Measurements from ENCODE around the gene DUSP28.

DUSP28 gene

DNA sequence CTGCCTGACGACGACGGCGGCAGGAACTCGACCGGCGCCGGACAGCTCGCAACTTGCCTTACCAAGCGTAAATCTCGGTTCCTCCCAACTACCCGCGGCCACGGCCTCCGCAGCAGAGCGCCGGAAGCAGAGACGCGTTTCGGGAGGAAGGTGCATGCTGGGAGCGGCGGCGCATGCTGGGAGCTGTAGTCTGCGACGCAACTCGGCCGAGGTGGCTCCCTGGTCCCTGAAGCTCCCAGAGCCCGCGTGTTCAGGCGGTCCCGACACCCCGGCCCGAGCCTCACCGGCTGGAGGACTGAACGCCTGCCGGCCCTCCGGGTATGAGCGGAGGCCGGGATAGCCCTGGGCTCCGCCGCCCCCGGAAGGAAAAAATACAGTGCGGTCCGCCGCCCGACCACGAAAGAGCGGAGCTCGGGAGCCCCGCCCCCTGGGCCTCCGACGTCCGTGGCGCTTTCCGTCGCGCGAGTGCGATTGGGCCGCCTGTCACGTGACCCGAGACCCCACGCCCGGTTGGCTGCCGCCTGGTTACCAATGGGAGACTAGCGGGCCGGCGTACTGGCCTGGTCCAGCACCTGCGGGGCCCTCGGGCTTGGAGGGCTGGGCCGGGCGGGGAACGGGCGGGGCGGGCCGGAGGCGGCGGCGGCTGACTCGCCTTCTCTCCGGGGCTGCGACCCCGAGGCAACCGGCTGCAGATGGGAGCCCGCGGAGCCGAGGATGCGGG, 26.2 kb downstream of the DUSP28 start, which contains the start of gene CAPN10 (continued):
- TF ChIP-seq, protein P1, sequence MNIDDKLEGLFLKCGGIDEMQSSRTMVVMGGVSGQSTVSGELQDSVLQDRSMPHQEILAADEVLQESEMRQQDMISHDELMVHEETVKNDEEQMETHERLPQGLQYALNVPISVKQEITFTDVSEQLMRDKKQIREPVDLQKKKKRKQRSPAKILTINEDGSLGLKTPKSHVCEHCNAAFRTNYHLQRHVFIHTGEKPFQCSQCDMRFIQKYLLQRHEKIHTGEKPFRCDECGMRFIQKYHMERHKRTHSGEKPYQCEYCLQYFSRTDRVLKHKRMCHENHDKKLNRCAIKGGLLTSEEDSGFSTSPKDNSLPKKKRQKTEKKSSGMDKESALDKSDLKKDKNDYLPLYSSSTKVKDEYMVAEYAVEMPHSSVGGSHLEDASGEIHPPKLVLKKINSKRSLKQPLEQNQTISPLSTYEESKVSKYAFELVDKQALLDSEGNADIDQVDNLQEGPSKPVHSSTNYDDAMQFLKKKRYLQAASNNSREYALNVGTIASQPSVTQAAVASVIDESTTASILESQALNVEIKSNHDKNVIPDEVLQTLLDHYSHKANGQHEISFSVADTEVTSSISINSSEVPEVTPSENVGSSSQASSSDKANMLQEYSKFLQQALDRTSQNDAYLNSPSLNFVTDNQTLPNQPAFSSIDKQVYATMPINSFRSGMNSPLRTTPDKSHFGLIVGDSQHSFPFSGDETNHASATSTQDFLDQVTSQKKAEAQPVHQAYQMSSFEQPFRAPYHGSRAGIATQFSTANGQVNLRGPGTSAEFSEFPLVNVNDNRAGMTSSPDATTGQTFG (tag by site-specific recombination; IDR thresholded peaks at IDR 0.05; ENCODE audit: borderline replicate concordance), result no peak
- TF ChIP-seq ZNF792 (tag by site-specific recombination; IDR thresholded peaks at IDR 0.05) (no peak), ZNF302 (tag by site-specific recombination; IDR thresholded peaks at IDR 0.05; ENCODE audit: low read depth) (no peak), HOXC10 (CRISPR knock-in tag; IDR thresholded peaks at IDR 0.05) (no peak), ZNF221 (tag by site-specific recombination; IDR thresholded peaks at IDR 0.05; ENCODE audit: borderline replicate concordance) (no peak), ZNF433 (tag by site-specific recombination; IDR thresholded peaks at IDR 0.05; ENCODE audit: low read depth) (no peak), ZNF146 (tag by site-specific recombination; IDR thresholded peaks at IDR 0.05) (no peak), ZBTB21 (tag by site-specific recombination; IDR thresholded peaks at IDR 0.05) (0 out of 2 replicates have a peak, but pooled peaks have one; percentile 18), ZNF610 (tag by site-specific recombination; IDR thresholded peaks at IDR 0.05; ENCODE audit: borderline replicate concordance) (0 out of 2 replicates have a peak, but pooled peaks have one; percentile 20), ZIC2 (tag by site-specific recombination; IDR thresholded peaks at IDR 0.05) (no peak), ZBTB20 (tag by site-specific recombination; IDR thresholded peaks at IDR 0.05) (peak; percentile 53; the same call in 1 of the 2 replicates), YY2 (tag by site-specific recombination; IDR thresholded peaks at IDR 0.05) (peak; percentile 63; the same call in 1 of the 2 replicates), ZNF654 (tag by site-specific recombination; IDR thresholded peaks at IDR 0.05; ENCODE audit: low read depth) (no peak), ZNF133 (tag by site-specific recombination; IDR thresholded peaks at IDR 0.05) (no peak), ZFHX2 (tag by site-specific recombination; conservative IDR thresholded peaks at IDR 0.05) (0 out of 2 replicates have a peak, but pooled peaks have one; percentile 11), HOXD13 (CRISPR knock-in tag; IDR thresholded peaks at IDR 0.05; ENCODE audit: borderline replicate concordance) (no peak), ZNF837 (tag by site-specific recombination; IDR thresholded peaks at IDR 0.05) (no peak), ZNF558 (tag by site-specific recombination; IDR thresholded peaks at IDR 0.05) (no peak), ZNF624 (tag by site-specific recombination; IDR thresholded peaks at IDR 0.05) (no peak), YY1 (tag by site-specific recombination; IDR thresholded peaks at IDR 0.05) (no peak), GLI4 (tag by site-specific recombination; IDR thresholded peaks at IDR 0.05) (no peak), GFI1B (tag by site-specific recombination; IDR thresholded peaks at IDR 0.05) (peak; percentile 86; the same call in 1 of the 2 replicates), ZNF555 (tag by site-specific recombination; conservative IDR thresholded peaks at IDR 0.05) (no peak), ZSCAN16 (tag by site-specific recombination; IDR thresholded peaks at IDR 0.05) (no peak)
- TF ChIP-seq, protein P2, sequence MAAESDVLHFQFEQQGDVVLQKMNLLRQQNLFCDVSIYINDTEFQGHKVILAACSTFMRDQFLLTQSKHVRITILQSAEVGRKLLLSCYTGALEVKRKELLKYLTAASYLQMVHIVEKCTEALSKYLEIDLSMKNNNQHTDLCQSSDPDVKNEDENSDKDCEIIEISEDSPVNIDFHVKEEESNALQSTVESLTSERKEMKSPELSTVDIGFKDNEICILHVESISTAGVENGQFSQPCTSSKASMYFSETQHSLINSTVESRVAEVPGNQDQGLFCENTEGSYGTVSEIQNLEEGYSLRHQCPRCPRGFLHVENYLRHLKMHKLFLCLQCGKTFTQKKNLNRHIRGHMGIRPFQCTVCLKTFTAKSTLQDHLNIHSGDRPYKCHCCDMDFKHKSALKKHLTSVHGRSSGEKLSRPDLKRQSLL (tag by site-specific recombination; IDR thresholded peaks at IDR 0.05), result no peak
- TF ChIP-seq, protein P3, sequence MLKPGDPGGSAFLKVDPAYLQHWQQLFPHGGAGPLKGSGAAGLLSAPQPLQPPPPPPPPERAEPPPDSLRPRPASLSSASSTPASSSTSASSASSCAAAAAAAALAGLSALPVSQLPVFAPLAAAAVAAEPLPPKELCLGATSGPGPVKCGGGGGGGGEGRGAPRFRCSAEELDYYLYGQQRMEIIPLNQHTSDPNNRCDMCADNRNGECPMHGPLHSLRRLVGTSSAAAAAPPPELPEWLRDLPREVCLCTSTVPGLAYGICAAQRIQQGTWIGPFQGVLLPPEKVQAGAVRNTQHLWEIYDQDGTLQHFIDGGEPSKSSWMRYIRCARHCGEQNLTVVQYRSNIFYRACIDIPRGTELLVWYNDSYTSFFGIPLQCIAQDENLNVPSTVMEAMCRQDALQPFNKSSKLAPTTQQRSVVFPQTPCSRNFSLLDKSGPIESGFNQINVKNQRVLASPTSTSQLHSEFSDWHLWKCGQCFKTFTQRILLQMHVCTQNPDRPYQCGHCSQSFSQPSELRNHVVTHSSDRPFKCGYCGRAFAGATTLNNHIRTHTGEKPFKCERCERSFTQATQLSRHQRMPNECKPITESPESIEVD (tag by site-specific recombination; IDR thresholded peaks at IDR 0.05), result no peak
- TF ChIP-seq, protein P4, sequence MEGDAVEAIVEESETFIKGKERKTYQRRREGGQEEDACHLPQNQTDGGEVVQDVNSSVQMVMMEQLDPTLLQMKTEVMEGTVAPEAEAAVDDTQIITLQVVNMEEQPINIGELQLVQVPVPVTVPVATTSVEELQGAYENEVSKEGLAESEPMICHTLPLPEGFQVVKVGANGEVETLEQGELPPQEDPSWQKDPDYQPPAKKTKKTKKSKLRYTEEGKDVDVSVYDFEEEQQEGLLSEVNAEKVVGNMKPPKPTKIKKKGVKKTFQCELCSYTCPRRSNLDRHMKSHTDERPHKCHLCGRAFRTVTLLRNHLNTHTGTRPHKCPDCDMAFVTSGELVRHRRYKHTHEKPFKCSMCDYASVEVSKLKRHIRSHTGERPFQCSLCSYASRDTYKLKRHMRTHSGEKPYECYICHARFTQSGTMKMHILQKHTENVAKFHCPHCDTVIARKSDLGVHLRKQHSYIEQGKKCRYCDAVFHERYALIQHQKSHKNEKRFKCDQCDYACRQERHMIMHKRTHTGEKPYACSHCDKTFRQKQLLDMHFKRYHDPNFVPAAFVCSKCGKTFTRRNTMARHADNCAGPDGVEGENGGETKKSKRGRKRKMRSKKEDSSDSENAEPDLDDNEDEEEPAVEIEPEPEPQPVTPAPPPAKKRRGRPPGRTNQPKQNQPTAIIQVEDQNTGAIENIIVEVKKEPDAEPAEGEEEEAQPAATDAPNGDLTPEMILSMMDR (tag by site-specific recombination; IDR thresholded peaks at IDR 0.05), result peak; percentile 14; the same call in 1 of the 2 replicates
- TF ChIP-seq, protein P5, sequence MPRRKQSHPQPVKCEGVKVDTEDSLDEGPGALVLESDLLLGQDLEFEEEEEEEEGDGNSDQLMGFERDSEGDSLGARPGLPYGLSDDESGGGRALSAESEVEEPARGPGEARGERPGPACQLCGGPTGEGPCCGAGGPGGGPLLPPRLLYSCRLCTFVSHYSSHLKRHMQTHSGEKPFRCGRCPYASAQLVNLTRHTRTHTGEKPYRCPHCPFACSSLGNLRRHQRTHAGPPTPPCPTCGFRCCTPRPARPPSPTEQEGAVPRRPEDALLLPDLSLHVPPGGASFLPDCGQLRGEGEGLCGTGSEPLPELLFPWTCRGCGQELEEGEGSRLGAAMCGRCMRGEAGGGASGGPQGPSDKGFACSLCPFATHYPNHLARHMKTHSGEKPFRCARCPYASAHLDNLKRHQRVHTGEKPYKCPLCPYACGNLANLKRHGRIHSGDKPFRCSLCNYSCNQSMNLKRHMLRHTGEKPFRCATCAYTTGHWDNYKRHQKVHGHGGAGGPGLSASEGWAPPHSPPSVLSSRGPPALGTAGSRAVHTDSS (tag by site-specific recombination; IDR thresholded peaks at IDR 0.05), result no peak
- TF ChIP-seq, protein P6, sequence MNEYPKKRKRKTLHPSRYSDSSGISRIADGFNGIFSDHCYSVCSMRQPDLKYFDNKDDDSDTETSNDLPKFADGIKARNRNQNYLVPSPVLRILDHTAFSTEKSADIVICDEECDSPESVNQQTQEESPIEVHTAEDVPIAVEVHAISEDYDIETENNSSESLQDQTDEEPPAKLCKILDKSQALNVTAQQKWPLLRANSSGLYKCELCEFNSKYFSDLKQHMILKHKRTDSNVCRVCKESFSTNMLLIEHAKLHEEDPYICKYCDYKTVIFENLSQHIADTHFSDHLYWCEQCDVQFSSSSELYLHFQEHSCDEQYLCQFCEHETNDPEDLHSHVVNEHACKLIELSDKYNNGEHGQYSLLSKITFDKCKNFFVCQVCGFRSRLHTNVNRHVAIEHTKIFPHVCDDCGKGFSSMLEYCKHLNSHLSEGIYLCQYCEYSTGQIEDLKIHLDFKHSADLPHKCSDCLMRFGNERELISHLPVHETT (tag by site-specific recombination; IDR thresholded peaks at IDR 0.05), result peak; percentile 51; the same call in 1 of the 2 replicates

Data from HEK293 (cell line).